ENCODE measurements around the gene RND1.
A peak's percentile ranks its signal among the peaks of the same experiment; 100 is the strongest.

RND1 gene

DNA sequence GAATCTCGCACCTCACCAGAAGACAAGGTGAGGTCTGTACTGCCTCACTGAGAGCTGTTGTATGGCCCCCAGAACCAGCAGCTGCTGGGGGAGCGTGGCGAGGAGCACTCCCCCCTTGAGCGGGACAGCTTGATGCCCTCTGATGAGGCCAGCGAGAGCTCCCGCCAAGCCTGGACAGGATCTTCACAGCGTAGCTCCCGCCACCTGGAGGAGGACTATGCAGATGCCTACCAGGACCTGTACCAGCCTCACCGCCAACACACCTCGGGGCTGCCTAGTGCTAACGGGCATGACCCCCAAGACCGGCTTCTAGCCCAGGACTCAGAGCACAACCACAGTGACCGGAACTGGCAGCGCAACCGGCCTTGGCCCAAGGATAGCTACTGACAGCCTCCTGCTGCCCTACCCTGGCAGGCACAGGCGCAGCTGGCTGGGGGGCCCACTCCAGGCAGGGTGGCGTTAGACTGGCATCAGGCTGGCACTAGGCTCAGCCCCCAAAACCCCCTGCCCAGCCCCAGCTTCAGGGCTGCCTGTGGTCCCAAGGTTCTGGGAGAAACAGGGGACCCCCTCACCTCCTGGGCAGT lies 38.1 kb downstream of the RND1 start:
- no peak for DNase-seq (ENCODE audit: low read depth, low spot score)

DNA sequence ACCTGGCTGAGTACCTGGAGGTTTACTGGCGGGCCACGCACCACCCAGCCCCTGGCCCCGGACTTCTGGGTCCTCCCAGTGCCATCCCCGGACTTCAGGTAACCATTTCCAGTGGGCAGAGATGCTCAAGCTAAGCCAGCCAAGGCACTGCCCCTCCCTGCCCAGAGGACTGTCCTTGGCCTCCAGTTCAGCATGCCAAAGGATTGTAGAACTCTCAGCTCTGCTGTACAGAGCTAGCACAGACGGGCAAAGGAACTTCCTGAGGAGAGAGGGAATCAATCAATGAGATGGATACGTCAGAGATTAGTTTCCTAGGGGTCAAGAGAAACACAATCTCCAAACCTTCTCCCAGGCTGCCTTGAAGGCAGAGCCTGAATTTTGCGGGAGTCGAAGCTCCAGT lies 38.6 kb downstream of the RND1 start:
- DNase-seq (ENCODE audit: low read depth, low spot score): no peak

DNA sequence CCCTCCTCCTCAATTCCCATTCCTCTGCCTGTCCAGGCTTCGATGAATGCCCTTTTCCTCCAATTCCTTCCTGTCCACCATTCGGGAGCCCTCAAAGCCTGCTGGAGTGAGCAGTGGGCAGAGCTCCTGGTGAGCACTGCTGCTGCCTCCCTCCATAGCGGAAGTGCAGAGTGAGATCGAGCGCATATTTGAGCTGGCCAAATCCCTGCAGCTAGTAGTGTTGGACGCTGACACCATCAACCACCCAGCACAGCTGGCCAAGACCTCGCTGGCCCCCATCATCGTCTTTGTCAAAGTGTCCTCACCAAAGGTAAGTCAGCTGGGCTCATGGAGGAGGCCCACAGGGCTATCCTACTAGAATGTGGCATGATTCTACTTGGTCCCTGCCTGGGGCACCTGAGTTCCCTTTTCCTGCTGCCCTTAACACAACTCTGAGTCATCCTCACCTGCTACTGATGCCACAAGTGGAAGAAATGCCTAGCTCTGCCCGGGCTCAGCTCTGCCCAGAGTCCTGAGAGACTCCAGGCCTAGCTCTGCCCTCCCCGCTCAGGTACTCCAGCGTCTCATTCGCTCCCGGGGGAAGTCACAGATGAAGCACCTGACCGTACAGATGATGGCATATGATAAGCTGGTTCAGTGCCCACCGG lies 39.3 kb downstream of the RND1 start:
- DNase-seq (ENCODE audit: low read depth, low spot score): no peak

DNA sequence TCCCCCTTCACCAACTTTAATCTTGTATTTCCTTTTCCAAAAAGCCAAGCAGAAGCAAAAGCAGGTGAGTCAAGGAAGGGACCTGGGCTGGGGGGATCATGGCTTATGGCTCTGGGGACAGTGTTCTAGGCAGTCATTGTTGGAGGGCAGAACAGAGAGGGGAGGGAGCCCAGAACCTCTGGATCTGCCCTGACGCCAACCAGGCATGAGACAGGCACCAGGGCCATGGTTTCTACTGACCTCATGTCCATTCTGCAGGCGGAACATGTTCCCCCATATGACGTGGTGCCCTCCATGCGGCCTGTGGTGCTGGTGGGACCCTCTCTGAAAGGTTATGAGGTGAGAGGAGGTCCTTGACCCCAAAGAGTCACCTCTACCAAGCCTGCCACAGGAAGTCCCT lies 40.8 kb downstream of the RND1 start:
- DNase-seq (ENCODE audit: low read depth, low spot score): no peak

DNA sequence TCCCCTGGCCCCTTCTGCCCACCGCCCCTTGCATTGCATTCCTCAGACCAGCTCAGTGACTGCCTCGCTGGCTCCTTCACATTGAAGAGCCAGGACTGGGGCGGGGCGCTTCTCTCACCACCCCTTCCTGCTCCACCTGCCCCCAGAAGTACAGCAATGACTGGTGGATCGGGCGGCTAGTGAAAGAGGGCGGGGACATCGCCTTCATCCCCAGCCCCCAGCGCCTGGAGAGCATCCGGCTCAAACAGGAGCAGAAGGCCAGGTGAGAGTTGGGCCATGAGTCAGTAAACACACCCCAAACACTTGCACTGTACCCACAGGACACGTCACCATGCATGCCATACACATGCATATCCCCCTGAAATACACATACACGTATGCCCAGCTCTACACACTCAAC lies 41.6 kb downstream of the RND1 start:
- no peak for DNase-seq (ENCODE audit: low read depth, low spot score)

DNA sequence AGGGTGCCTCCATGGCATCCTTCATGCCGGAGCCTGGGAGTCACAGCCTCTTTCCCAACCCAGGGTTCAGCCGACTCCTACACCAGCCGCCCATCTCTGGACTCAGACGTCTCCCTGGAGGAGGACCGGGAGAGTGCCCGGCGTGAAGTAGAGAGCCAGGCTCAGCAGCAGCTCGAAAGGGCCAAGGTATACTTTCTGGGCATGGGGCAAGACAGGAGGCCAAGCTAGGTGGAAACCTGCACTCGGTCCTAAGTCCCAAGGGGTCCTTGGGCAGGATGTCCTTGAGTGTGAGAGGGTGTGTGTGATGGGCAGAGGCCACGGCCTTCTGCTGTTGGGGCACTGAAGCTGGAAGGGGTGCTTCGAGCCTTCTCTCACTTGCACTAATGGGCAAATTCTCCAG lies 42.4 kb downstream of the RND1 start:
- no peak for DNase-seq (ENCODE audit: low read depth, low spot score)

DNA sequence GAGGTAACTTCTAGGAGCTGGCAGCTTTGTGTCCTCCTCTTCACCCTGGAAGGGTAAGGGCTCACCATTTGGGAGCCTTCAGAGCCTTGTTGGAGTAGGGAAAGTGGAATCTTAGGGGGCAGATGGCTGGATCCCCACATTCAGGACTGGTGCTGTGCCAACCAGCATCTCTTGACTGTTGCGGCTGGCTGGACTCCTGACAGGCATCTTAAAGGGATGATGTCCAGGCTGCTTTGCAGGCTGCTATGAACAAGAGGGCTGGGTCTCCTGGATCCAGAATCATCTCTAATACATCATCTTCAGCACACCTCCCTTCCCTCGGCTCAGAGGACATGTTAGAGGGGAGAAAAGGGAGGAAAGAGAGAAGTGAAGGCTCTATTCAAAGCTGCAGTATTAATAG lies 43.0 kb downstream of the RND1 start:
- no peak for DNase-seq (ENCODE audit: low read depth, low spot score)

DNA sequence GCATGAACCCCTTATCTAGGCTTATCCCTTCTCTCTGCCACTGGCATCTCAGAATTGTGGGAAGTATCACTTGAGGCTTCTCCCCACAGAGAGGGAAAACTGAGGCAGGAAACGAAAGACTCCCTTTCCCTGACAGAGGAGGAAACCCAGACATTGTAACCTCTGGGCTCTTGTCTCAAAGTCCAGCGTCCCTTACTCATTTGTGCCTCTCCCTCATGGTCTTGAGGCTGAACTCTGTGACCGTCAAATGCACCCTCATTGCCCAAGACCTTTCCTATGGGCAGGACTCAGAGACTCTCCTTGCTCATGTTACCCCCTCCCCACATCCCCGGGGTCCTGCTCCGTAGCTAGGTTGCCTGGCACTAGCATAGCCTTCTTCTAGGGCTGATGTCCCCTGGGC lies 43.5 kb downstream of the RND1 start:
- DNase-seq (ENCODE audit: low read depth, low spot score): no peak

DNA sequence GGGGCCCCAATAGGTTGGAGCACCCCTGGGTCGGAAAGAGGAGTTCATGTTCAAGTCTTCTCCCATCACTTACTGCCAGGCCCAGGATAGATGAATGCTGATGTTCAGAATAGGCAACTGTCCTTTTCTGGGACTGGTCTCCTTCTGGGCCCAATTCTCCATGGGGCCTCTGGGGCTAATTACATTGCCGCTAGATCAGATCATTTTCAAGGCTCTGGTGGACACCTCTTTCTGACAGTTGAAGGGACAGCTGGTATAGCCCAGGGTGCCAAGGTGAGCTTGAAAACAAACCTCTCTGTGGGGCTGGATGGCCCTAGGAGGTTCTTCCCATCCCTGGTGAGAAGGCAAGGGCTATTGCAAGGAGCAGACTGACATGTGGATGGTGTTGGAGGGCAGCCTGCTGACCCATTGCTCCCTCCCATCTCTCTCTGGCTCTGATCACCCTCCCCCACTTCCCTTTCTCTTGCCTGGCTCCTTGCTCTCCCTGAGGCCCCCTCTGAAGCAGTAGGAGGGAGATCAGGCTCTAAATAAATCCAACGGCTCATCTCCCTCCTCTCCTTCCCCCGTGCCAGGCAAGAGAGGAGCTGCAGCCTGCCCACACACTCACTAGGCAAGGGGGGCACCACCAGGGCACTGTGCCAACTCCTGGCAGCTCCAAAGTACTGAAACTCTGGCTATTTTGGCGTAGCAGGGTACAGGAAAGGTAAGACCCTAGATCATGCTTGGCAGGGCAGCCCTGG lies 45.5 kb downstream of the RND1 start:
- DNase-seq (ENCODE audit: low read depth, low spot score): no peak

DNA sequence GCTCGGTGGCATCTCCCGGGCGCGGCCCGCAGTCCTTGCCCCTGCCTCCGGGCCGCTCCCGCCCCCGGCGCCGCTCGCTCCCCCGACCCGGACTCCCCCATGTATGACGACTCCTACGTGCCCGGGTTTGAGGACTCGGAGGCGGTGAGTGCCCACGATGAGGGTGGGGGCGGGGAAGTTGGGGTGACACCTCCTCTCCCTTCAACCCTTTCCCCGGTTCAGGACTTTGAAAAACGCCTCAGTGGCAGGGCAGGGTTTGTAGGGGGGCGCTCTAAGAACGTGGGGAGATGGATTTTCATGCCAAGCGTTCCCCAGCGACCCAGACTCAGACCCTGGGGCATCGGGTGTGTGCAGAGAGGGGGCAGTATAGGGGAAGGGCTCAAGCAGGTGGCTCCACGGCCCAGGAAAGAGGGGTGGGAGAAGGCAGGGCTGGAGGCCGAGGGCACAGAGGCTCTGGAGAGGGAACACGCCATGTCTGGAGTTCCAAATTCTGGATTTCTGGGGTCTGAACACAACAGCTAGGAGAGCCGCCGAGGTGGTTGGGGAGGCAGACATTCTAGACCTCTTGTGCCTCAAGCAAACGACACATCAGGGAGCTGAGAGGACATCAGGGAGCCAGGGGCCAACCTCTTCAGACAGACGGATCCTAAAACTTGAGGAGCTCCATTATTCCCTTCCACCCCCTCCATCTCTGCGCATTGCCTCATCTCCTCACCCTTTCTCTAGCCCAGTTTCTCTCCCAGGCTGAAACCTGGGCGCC lies 46.7 kb downstream of the RND1 start:
- DNase-seq (ENCODE audit: low read depth, low spot score): no peak

DNA sequence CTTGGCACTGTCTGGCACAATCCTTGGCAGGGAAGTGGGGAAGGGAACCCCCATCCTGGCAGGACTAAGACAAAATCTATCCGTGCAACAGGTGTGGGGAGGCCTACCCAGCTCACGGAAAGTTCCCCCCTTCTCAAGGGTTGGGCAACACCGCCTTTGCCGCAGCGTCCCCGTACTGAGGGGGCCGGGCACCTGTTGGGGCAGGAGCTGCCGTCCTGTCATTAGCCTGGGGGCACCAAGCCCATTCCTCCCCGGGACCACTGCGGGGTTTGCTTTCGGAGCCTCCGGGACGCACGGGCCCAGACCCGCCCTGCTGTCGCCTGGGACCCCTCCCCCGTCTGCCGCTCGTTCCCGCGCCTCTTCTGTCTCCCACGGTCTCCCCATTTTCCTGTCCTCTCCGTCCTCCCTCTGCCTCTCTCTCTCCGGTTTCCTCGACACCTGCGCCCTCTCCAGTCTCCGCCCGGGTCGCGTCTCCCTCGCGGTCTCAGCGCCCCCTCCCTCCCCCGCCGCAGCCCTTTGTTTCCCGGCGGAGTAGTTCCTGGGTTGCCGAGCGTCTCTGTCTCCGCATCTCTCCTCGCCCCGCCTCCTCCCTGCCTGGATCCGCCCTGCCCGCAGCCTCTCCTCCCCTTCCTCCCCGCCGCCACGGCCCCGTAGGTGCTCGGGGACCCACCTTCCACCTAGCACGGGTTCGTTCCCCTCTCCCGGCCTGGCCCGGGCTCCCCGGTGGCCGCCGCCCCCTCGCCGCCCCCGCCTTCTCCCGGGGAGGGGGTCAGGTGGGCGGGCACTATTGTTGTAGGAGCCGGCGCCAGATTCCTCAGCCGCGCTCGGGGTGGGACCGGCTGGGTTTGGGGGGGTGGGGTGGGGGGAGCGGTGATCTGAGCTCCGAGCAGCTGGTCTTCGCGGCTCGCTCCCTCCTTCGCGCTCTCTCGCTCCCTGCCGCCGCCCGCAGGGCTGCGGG lies 47.5 kb downstream of the RND1 start, which contains the start of gene CACNB3:
Gene CACNB3 (plus strand): TSS at position 624 of the 958 bp plus-strand sequence. CDS start 434 bp downstream, outside the sequence.
- peak; percentile 33 for DNase-seq (ENCODE audit: low read depth, low spot score)

DNA sequence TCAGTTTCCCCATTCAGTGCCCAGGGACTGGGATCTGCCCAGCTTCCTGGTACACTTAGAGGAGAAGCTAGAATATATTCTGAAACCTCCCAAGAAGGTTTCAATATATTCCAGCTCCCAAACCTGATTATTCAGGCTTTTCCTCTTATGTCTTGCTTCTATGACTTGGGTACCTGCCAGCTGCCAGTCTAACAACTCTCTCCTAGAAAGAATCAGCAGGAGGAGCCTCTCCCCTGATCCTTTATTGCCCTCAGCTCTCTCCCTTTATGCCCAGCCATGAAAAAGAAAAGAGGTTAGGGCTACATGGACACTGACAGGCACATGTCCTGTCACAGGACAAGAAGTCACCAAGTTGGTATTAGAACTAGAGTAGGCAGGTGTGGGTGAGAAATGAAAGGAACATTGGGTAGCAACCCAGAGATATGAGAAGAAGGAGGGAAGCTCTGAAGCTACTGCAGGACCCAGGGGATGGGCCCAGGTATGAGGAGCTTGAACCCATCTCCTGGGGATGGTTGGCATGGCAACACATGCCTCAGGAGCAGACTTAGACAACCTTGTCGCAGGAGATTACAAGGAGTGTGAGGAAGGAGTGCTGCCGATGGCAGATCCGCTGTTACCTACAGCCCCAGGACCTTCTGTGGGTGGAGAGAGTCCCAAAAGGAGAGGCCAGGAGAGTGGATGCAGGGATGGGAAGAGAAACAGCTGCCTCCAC lies 49.4 kb downstream of the RND1 start:
- no peak for DNase-seq (ENCODE audit: low read depth, low spot score)

DNA sequence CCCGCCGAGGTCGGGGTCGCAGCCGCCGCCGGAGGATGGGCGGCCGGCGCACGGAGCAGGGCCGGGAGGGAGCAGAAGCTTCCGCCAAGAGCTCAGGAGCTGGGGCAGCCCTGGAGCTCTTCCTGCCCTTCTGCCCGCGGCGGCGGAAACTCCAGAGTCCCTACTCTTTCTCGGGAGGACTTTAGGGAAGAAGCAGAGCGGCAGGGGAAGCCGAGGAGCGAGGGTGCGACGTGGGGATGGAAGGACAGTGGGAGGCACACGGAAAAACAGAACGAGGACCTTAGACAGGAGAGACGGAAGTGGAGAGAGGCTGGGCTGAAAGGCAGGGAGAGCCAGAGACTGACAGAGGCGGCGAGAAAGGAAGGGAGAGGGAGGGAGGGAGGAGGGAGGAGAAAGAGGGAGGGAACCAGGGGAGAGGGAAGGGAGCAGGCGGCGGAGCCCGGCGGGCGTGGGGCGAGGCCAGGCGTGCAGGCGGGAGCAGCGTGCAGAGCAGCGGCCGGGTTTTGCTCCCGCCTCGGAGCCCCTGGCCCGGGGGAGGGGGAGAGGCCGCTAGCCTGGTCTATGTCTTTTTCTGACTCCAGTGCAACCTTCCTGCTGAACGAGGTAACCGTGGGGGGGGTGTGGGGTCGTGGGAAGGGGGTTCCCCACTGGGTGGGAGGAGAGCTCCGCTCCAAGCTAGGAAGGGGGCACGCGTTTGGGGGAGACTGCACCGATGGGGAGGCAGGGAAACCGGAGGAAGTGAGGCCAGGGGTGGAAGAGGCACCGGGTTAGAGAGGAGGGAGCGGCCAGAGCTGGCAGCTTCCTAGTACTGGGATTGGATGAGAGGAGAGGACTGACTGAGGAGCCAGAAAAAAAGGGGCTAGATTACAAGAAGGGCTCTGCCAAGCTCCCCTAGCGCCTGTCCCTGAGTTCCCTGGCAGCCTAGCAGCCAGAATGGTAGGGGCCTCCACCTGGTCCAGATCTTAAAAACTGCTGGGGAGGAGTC lies 50.3 kb downstream of the RND1 start:
- DNase-seq (ENCODE audit: low read depth, low spot score): no peak

DNA sequence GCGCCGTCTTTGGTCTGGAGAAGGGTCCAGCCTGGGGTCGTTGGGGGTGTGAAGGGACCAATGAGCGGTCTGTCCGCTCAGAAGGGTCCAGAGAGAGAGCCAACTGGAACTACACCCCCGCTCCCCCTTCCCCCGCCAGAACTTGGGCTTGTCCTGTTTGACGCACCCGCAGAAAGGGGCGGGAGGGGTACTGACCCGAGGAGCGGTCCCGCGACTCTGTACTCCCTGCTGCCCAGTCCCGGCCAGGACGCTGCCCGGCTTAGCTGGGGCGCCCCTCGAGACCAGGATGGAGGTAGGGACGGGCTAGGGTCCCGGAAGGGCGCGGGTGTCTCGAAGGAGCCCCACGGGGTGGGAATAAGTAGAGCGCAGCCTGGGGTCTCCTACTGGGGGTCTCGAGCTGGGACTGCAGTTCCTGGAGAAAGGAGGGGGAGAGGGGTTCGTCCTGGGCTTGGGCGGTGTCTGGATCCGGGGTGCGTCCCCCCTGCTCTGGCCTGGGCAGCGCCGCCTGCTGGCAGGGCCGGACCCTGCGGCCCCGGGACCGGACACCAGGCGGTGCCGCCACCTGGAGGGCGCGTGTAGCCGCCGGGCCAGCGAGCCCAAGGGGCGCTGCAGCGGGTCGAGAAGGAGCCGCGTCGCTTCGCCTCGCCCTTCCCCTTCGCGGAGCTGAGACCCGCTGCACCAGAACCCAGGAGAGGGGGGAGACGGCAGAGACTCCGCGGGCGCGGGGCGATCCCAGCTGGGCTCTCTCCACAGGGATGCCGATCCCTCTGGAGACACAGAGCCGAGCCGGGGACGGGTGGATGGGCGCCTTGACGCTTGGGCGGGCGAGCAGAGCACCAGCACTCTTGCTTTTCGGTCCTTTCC lies 51.2 kb downstream of the RND1 start:
- DNase-seq (ENCODE audit: low read depth, low spot score): peak; percentile 47

DNA sequence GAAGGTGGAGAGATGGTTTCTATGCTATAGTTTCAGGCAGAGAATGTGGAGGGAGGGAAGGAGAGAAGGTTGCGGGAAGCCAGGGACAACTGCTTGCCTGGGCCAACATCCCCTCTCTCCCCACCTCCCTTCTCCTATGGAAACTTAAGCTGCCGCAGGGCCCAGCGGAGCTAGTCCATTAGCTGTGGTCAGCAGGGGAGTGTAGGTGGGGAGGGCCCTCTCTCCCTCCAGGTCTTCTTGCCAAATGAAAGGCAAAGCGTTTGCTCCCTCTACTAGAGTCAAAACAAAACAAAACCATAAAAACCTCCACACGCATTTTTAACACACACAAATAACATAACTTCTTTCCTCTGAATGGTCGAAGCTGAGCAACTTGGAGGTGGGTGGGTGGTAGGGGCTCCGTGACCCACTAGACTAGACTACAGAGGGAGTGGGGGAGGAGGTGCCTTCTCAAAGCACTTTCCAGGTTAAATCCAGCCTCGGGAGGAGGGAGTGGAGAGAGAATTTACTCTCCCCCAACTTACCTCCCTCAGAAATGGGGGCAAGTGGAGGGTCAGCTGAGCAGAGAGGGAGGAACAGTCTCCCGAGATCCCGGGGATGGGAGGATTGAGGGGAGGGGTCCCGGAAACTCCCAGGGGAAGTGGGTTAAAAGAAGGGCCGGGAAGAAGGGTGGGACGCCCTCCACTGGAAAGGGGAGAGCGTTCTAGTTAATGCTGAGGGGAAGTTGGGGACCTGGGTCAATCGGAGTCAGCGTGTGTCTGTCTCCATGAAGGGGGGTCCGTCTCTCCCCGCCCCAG lies 52.0 kb downstream of the RND1 start:
- DNase-seq (ENCODE audit: low read depth, low spot score): no peak

DNA sequence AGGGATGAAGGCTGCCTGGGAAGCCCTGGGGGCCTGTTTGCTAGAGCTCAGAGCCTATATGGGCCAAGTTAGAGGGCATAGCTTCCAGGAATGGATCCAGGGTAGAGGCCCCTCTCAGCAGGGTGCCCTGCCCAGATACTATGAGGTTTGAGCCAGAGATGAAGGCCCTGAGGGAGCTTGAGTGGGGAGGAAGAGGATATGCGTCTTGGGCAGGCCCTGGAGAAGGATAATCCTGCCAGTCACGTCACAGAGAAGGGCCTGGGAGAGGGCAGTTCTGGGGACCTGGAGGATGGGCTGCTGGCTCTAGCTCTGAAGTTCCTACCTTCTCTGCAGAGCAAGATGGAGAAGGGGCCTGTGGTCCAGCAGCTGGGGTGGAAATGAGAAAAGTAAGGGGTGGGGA lies 53.3 kb downstream of the RND1 start:
- DNase-seq (ENCODE audit: low read depth, low spot score): no peak

DNA sequence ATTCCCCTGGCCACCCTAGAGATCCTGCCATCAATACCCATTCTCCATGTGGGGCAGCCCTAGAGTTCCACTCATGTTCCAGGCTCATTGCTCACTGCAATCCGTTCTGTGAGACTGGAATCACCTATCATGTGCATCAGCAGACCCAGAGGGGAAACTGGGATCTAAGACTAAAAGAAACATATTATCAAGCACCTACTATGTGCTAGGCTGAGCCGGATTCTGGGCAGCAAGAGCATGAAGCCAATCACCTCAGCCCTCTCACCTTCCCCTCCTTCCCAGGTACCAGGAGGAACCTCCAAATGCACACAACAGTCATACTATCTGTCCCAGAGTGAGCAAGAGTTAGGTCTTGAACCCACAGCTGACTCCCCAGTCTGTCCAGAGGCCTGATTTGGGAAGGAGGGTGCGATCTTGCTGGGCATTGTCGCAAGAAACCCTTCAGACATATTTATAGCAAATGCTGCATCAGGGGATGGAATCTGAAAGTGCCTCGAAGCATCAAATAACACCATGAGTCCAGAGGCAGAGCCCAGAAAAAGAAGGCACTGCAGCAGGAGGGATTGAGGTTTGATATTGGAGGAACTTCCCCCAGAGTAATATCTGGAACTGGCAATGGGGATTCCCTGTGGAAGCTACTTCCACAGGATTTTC lies 54.1 kb downstream of the RND1 start:
- DNase-seq (ENCODE audit: low read depth, low spot score): no peak

Measured in activated CD4-positive, CD25-positive, alpha-beta regulatory T cell treated with anti-CD3 and anti-CD28 coated beads, Interleukin-2, amount 50 U/mL, for 16 hours (primary cell).